Myocyte (in vitro differentiated cells): ENCODE measurements around the gene ST6GALNAC3. TPM values are rescaled to one million over a fixed set of nuclear protein-coding genes. Genes with fewer than 3 reads are reported as not detected.

ENCODE experiments used
- DNase-seq: peaks from one replicate; pipeline ENCODE4 v3.0.0-alpha.2; 2012; ENCODE audit warnings: low read depth
- total RNA-seq: library from RNA; depleted of rRNA; stranded (reverse); fragments of >200 nt; gene quantifications from 2 replicates; pipeline ENCODE4 v1.2.3, GENCODE V29; 2014

Gene ST6GALNAC3
- total RNA-seq, 1 donor from 2014 or later: not detected

DNA sequence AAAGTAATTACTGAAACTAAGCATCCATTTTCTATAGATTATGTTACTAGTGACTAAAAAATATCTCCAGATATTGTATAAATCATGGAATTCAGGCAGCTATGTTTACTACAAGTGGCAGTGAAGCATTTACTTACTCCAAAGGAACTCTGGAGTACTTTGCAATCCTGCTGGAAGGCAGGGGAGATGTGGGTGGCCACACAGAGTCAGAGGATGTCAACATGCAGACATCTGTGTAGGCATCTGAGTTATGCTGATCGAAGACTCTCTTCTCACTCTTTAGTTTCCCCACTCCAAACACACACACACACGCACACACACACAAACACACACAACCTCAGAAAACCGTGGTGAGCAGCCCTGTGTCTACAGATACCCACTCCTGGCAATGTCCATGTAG lies 112.9 kb downstream of the ST6GALNAC3 start:
- no peak for DNase-seq

DNA sequence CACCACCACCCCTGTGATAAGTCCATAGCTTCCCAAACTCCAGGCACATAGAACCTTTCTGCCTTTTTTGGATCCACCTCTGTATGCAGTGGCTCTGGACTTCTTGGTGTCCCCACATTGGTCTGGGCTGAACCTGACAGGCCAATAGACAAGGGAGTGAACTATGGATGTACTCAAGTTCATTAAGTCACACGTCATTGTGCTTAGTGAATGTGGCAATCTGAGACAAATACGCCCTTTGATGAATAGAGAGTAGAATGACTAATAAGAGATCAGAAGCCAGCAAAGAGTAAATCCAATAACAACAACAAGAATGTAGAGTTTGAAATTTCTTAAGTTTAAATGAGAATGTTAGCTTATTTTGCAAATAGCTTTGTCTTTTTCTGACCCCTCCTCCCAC lies 114.8 kb downstream of the ST6GALNAC3 start:
- no peak for DNase-seq

DNA sequence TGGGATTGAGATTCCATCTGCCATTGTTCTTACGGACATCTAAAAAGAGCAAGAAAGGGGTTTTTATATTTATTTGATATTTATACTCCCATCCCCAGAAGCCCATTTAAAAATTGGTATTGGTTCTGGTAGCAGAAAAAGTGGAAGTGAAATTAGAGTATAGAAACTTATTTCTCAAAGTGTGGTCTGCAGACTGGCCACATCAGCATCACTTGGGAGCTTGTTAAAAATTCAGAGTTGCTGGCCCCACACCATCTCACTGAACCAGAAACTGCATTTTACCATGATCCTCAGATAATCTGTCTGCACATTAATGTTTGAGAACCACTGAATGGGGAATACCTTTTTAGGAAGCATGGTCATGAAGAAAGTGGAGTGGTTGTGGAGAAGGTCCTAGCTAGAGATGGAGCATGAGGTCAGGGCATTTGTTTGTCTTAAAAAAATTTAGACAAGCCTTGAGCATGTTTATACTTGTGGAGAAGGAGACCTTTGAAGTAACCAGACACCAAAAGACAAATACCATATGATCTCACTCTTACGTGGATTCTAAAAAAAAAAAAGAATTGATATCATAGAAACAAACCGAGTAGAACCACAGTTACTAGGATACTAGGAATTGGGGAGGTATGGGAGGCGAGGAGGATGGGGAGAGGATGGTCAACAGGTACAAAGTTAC lies 116.3 kb downstream of the ST6GALNAC3 start:
- DNase-seq: no peak

- no peak for DNase-seq
Observed at GRCh38 chr1:76191561-76191960, 117.0 kb downstream of the ST6GALNAC3 start.

- no peak for DNase-seq
Observed at GRCh38 chr1:76198452-76198851, 123.9 kb downstream of the ST6GALNAC3 start.

- DNase-seq: no peak
Observed at GRCh38 chr1:76202670-76203069, 128.1 kb downstream of the ST6GALNAC3 start.

DNA sequence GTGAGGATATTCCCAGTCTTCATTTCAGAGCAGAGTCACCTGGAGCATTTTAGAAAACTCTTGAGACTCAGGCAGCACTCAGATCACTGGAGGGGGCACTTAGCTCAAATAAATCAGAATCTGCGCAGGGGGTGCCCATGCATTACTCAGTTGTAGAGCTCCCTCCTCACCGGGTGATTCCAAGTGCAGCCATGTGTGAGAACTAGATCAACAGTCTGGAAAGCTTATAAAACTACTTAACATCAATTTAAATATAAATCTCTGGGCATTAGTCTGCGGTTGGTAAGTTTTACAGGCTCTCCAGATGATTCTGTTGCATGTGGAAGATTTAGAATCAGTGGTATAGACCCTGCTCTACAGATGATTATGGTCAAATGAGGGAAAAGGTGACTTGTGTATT lies 128.6 kb downstream of the ST6GALNAC3 start:
- DNase-seq: no peak

GRCh38 chr1:76209238-76209637 lies 134.7 kb downstream of the ST6GALNAC3 start:
- DNase-seq: no peak

- DNase-seq: no peak
Observed at GRCh38 chr1:76209648-76210047, 135.1 kb downstream of the ST6GALNAC3 start.

- no peak for DNase-seq
Observed at GRCh38 chr1:76210160-76210559, 135.6 kb downstream of the ST6GALNAC3 start.

GRCh38 chr1:76218888-76219287 lies 144.3 kb downstream of the ST6GALNAC3 start:
- no peak for DNase-seq

DNA sequence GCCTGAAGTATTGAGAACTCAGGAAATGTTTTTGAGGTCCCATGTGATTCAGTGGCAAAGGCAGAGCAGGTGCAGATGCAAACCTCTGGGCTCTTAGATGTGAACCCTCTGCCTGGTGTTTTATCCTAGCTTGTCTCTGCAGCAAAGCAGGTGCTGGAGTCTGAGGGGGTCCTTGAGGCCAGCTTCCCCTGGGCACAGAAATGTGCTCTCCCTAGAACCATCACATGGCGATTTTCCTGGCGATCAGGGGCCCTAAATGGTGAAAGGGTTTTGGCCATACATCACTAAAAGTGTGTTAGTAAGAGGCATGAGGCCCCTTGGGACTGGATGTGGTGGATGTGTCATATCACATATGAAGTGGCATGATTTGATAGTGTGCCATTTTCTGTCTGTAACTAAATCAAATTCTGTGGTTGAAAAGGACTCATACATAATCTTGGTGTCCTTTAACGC lies 144.8 kb downstream of the ST6GALNAC3 start:
- no peak for DNase-seq

GRCh38 chr1:76224752-76225151 lies 150.2 kb downstream of the ST6GALNAC3 start:
- DNase-seq: no peak

DNA sequence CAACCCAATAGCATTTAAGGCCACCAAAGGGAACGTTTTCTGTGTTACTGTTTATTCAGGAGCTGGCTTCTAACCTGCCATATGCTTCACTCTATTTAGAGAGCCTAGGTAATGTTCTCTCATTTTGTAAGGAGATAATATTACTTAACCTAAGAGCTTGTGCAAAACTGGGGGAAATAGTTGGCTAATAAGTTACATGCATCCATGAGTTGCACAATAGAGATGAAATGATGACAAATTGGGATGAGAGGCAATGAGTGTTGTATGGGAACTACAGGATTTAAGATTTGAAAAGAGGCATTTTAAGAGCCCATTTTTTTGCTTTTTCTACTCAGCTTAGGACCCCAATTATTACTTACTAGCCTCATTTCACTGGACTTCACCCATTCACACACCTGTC lies 151.0 kb downstream of the ST6GALNAC3 start:
- DNase-seq: no peak

GRCh38 chr1:76227621-76228020 lies 153.1 kb downstream of the ST6GALNAC3 start:
- DNase-seq: no peak

GRCh38 chr1:76229279-76230005 lies 154.9 kb downstream of the ST6GALNAC3 start:
- no peak for DNase-seq

GRCh38 chr1:76230842-76231281 lies 156.3 kb downstream of the ST6GALNAC3 start:
- no peak for DNase-seq

DNA sequence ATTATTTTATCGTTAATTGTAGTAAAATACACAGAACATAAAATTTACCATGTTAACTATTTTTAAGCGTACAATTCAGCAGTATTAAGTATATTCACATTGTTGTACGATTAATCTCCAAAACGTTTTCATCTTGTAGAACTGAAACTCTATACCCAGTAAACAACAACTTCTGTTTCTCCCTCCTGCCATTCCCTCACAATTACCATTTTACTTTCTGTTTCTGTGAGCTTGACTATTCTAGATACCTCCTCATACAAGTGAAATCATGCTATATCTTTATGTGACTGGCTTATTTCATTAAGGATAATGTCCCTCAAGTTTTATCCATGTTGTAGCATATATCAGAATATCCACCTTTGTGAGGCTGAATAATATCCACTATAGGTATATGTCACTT lies 156.8 kb downstream of the ST6GALNAC3 start:
- no peak for DNase-seq

- no peak for DNase-seq
Observed at GRCh38 chr1:76232666-76233065, 158.1 kb downstream of the ST6GALNAC3 start.

DNA sequence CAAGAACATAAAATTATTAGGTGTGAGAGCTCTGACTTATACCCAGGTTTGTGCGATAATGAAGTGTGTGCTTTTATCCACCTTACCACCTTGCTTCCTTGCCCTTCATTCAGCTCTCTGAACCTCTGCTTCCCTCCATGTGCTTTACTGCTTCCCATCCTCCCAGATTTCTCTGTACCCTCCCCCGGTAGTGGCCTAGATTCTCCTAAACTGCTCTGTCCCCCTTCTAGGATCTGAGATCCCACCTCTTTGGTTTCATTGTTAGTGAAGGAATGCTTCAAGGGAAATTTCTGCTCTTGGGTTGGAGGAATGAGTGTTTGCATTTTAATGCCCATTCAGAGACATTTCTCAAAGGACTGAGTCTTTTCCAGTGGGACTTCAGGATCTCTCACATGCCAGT lies 159.5 kb downstream of the ST6GALNAC3 start:
- DNase-seq: no peak

- no peak for DNase-seq
Observed at GRCh38 chr1:76237211-76237610, 162.7 kb downstream of the ST6GALNAC3 start.

- DNase-seq: no peak
Observed at GRCh38 chr1:76238094-76238628, 163.6 kb downstream of the ST6GALNAC3 start.
